Skin of body (tissue), 2 donors: ENCODE measurements around the gene FILIP1. TPM values are rescaled to one million over a fixed set of nuclear protein-coding genes. Genes with fewer than 3 reads are reported as not detected.

Source experiments
- DNase-seq: peaks from one replicate; lab custom pipeline; 2025; lab: John Stamatoyannopoulos, UW
- total RNA-seq: library from RNA; depleted of rRNA; stranded (reverse); fragments of >200 nt; gene quantifications from one replicate; pipeline ENCODE4 v1.2.3, GENCODE V29; 2014

Gene FILIP1
- 7.9 TPM for total RNA-seq

DNA sequence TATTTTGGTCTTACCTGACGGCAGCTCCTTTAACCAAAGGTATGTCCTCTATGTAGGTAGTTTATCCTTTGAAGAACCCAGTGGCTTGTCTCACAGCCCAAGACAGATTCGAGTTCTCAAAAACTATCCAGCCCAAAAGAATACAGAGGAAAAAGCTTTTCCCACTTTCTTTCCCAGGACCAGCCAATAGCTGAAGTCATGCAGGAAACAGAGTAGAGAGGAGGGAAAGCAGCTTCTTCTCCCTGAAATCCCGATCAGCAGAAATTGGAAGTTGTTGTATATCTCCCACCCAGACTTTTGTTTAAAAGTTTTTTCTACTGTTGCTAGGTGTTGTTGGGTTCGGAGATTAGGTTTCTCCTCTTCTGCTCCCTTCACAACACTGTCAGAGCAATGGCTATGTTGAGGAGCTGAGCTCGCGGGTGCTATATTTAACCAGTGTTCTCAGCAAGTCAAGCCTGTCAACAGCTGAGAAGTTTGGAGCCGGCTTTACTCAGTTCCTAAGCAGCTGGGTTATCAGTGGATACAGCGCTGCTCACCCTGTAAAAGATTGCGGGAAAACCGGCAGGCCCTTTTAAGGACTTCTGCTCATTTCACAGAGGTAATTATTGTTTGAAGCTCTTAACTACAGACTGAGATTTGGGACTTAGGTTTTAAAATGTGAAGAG, at the start of gene FILIP1:
Gene FILIP1 (minus strand): TSS at position 401 of the 665 bp plus-strand sequence. CDS start 78,828 bp downstream, outside the sequence.
- DNase-seq, result peak; percentile 88

DNA sequence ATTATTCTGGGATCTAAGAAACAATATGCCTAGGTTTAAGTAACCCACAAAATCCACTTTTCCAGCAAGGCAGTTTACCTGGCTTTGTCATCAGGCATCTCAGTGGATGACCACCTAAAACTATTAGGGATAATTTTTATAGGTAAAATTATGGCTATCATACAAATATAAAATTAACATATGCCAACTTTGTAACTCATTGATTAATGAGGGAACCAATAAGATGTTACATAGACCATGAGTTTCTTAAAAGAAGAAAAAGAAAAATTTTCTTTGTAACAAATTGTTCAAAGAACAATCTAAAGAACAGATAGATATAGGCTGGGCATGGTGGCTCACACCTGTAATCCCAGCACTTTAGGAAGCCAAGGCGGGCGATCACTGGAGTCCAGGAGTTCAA, 49.7 kb upstream of the FILIP1 start:
- DNase-seq, result no peak

GRCh38 chr6:75539136-75539535, 45.5 kb upstream of the FILIP1 start:
- DNase-seq, result no peak

DNA sequence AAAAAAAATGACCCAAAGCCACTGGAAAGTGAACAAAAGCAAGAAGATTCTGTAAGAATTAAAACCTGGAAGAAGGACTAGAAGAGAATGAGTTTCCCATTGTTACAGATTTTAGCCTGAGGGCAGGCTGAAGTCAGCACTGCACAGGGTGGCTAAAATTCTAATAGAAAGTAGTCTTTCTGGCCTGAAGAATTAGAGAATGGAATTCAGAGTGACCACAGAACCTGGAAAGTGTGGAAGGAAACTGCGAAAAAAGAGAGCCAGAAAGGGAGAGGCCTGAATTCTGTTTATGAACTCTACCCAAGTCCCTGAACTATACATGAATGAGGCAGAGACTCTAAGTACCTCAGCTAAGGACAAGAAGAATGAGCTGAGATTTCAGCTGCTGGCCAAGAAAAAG, 38.9 kb upstream of the FILIP1 start:
- DNase-seq, result no peak

DNA sequence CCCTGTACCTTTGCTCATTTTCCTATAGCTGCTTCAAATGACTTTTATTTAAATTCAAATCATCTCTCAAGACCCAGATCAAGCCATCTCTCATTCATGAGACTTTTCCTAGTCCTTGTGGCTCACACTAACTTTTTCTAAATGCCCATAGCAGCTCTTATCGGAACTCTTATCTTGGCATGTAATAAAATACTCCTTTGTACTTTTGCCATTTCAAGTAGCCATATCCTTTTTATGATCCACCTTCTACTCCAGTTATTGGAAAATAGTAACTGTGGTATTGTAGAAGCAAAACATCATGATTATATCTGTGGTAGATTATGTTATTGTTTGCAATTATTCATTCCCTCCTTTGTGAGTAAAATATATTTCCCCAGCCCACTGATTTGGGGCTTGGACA, 37.6 kb upstream of the FILIP1 start:
- DNase-seq, result no peak

- no peak for DNase-seq
These were observed 37.1 kb upstream of the FILIP1 start for GRCh38 chr6:75530696-75531095.

- no peak for DNase-seq
These were observed 34.8 kb upstream of the FILIP1 start for GRCh38 chr6:75528423-75528822.

DNA sequence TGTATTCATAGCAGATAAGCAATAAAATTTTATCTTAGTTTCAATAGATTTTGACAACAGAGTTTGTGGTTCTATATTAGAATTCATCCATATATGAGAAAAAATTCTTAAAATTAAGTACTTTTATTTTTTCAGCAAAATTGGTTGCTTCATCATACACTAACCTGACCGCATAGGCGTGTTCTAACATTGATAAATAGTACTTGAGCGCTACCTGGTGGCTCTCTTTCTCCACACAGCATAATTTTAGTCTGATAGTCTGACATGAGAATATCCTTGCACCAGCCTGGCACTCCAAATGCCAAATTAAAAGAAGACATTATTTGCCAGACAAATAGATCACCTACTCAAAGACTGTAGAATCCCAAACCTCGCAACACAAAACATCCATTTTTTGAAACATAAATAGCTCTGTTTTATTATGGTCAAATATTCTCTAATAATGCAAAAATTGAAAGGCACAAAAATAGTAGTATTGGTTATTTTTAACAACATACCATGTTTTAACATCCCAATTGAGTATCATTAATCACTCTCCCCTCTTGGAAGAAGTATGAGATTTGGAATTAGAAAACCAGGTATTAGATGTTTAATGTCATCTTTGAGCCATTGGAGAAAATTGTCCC, 33.0 kb upstream of the FILIP1 start:
- DNase-seq, result peak; percentile 45

- no peak for DNase-seq
These were observed 32.1 kb upstream of the FILIP1 start for GRCh38 chr6:75525682-75526081.

- peak; percentile 13 for DNase-seq
These were observed 30.8 kb upstream of the FILIP1 start for GRCh38 chr6:75524322-75524972.

DNA sequence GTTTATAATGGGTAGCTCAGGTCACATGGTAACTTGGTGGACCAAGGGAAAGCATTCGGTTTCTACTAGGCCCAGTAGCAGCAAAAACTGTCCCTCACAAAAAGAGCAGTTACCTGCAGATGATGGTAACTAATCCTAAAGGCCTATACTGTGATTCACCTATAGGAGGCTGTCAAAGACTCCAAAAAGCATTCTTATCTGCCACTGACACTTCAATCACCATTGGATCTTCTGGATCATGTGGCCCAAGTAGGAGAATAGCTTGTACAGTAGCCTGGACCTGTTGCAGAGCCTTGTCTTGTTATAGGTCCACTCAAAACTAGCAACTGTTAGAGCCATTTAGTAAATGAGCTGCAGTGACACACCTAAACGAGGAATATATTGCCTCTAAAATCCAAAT, 23.2 kb upstream of the FILIP1 start:
- no peak for DNase-seq

GRCh38 chr6:75512591-75512990, 19.0 kb upstream of the FILIP1 start:
- DNase-seq, result no peak

DNA sequence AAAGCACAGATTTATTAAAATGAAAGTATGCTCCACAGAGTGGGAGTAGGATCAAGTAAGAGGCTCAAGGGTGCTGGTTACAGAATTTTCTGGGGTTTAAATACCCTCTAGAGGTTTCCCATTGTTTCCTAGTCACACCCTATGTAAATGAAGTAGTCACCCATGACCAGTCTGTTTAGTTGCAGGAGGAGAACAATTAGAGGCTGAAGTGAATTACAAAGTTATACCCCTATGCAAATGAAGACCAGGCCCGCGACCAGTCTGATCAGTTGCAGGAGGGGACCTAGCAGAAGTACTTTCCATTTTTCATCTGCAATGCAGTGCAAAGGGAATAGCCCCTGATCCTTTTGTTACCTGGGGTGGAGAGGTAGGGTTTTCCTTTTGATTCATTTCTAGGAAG, 11.8 kb upstream of the FILIP1 start:
- no peak for DNase-seq

DNA sequence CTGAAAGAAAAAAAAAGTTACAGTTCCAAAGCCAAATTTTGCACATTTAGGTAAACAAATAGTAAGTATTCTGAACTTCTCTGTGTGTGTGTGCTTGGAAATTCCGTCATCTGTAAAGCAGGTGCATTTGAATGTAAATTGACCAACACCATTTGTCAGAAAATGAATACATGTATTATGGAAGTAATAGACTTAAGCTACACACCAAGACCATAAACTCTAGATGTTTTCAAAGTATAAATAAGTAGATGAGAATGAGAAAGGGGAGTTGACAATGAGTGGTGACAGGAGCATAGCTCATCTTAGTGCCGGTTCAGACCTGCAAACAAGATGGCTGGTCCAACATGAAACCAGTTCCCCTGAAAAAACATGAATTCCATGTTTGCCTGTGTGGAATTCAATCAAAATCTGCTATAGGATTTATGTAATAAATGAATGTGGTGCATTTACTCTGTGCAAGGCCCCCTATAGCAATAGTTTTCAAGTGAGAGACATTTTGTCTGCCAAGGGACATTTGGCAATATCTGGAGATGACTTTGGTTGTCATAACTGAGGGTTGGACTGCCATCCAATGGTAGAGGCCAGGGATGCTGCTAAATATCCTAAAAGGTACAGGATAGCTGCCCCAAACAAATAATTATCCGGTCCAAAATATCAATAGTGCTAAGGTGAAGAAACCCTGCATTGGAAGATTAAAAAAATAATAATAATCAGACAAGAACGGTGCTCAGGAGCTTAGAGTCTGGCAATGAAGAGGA, 11.0 kb upstream of the FILIP1 start:
- peak; percentile 44 for DNase-seq

DNA sequence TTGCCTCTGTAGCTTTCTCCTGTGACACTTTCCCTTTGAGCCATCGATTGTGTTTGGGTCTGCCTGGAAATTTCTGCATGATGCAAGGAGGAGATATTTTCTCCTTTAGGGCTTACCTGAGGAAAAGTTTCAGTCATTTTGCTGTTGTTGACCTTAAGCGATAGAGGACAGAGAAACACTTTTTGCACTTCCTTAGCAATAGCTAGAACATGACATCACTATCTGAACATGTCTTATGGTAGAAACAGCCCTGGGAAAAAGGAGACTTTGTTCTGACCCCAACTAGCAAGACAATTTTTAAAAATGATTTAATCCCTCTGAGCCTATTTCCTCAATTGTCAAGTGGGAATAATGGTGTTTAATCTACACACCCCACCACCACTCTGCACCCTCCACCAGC, 9.7 kb upstream of the FILIP1 start:
- no peak for DNase-seq

GRCh38 chr6:75502884-75503283, 9.3 kb upstream of the FILIP1 start:
- no peak for DNase-seq

DNA sequence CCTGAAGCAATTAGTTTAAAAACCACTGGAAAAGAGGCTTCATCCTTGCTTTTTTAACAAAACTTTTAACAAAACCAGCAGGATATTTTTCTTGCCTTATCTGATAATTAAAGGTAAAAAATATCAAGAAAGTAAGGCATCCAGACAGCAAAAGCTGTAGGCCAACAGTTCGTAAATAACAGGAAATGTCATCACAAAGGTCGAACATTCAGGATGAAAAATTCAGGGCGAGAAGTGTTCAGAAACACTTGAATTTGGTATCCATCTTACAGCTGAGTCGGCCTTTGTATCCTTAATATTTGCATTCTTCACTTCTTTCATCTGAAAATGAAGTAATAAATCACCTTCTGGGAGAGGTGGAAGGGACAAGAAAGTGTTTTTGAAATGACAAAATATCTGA, 8.2 kb upstream of the FILIP1 start:
- no peak for DNase-seq

DNA sequence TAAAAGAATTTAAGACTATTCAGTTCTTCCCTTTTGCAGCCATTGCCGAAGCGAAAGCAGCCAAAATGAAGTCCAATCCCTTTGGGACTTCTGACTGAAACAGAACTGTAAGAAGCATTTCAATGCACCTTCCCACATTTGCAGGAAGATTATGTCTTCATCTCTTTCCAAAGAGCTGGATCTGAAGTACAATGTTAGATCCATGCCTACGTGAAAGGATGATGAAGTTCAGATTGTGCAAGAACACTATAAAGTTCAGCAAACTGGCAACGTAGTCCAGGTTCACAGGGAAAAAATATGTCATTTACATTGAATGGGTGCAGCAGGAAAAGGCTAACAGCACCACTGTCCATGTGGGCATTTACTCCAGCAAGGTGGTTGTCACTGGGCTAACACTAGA, 6.0 kb upstream of the FILIP1 start:
- DNase-seq, result no peak

- DNase-seq, result no peak
These were observed 5.3 kb upstream of the FILIP1 start for GRCh38 chr6:75498862-75499261.

- no peak for DNase-seq
These were observed 4.4 kb upstream of the FILIP1 start for GRCh38 chr6:75497994-75498393.

DNA sequence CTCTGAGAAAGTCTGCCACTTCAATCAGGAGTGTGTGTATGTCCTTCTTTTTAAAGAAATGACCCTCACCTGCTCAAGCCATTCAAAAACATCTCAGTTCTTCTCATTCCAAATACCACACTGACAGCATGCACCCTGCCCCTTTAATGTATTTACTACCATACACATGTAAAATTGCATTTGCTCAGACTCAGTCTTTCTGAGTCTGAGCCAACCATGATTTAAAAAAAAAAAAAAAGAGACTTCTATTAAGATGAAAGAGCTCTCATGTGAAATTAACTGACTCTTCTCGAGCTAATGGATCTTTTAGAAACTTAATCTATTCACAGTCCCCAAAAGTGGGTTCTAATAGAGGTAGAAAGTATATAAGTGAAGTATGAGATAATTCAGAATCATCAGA, 1.4 kb upstream of the FILIP1 start:
- DNase-seq, result no peak

GRCh38 chr6:75494290-75494689, 690 bp upstream of the FILIP1 start:
- DNase-seq, result no peak
